IMR-90 (cell line): ENCODE measurements around the gene PAN3. TPM values are rescaled to one million over a fixed set of nuclear protein-coding genes. Genes with fewer than 3 reads are reported as not detected.

Source experiments
- ATAC-seq: fragments of 200-7000 bp; cut with Tn5 transposase; 2 replicates; pipeline ENCODE4 v1.9.1; 2020; ENCODE audit warnings: low read depth, mild to moderate bottlenecking, moderate library complexity
- BruUV-seq: library from RNA; stranded (reverse); fragments of 400-500 nt; replicated peaks from 2 replicates; lab custom pipeline; 2021; lab: Mats Ljungman, UMichigan
- CTCF ChIA-PET: fragments of 300-600 bp; formaldehyde crosslinking; extraction: SDS; loops from one replicate; lab custom pipeline; 2021; ENCODE audit warnings: antibody characterized with exemption; lab: Yijun Ruan, JAX
- POLR2A ChIA-PET: fragments of 300-600 bp; sonication (Branson Sonifier 250); formaldehyde crosslinking; loops from one replicate; lab custom pipeline; 2022; ENCODE audit warnings: antibody characterized with exemption; ENCODE audit not compliant: unreplicated experiment; lab: Charles Lee
- DNase-seq: peaks from one replicate; pipeline ENCODE4 v3.0.0; 2013
- H2AFZ ChIP-seq: replicated peaks from 2 replicates; pipeline ENCODE3; 2013; ENCODE audit warnings: low read length, mild to moderate bottlenecking; ENCODE audit not compliant: poor library complexity
- H2AK5ac ChIP-seq: 2 replicates; pipeline ENCODE4 v1.6.1; 2013; ENCODE audit warnings: low read depth, low read length, inconsistent platforms
- H2AK9ac ChIP-seq: replicated peaks from 2 replicates; pipeline ENCODE3; 2013; ENCODE audit warnings: mild to moderate bottlenecking, low read depth, low read length, moderate library complexity; ENCODE audit not compliant: poor library complexity
- H2BK120ac ChIP-seq: 2 replicates; pipeline ENCODE4 v1.6.1; 2013; ENCODE audit warnings: low read depth, low read length, inconsistent platforms
- H2BK15ac ChIP-seq: 3 replicates; pipeline ENCODE4 v1.6.1; 2013; ENCODE audit warnings: low read depth, low read length, inconsistent platforms
- H2BK20ac ChIP-seq: 2 replicates; pipeline ENCODE4 v1.6.1; 2013; ENCODE audit warnings: low read depth, mild to moderate bottlenecking, inconsistent platforms, low read length, moderate library complexity
- H2BK5ac ChIP-seq: 2 replicates; pipeline ENCODE4 v1.6.1; 2013; ENCODE audit warnings: mild to moderate bottlenecking, low read depth, low read length, inconsistent platforms; ENCODE audit not compliant: poor library complexity, severe bottlenecking
- H3K14ac ChIP-seq: replicated peaks from 2 replicates; pipeline ENCODE4 v1.6.1; 2013; ENCODE audit warnings: low read depth, low read length, inconsistent platforms
- H3K18ac ChIP-seq: 2 replicates; pipeline ENCODE4 v1.6.1; 2013; ENCODE audit warnings: low read depth, low read length, control low read depth
- H3K23ac ChIP-seq: 2 replicates; pipeline ENCODE4 v1.6.1; 2013; ENCODE audit warnings: low read depth, low read length, inconsistent platforms
- H3K27ac ChIP-seq: 2 replicates; pipeline ENCODE4 v1.5.1; 2013; ENCODE audit warnings: mild to moderate bottlenecking, control low read depth, low read length; ENCODE audit not compliant: insufficient read depth
- H3K27me3 ChIP-seq: 2 replicates; pipeline ENCODE4 v1.6.1; 2013; ENCODE audit warnings: low read length; ENCODE audit not compliant: control insufficient read depth, insufficient read depth
- H3K36me3 ChIP-seq: 2 replicates; pipeline ENCODE4 v1.6.1; 2013; ENCODE audit warnings: low read length, mixed read lengths; ENCODE audit not compliant: control insufficient read depth, insufficient read depth
- H3K4ac ChIP-seq: 2 replicates; pipeline ENCODE4 v1.6.1; 2013; ENCODE audit warnings: low read depth, low read length, inconsistent platforms
- H3K4me1 ChIP-seq: 2 replicates; pipeline ENCODE4 v1.6.1; 2013; ENCODE audit warnings: low read length, mixed read lengths; ENCODE audit not compliant: control insufficient read depth, insufficient read depth
- H3K4me2 ChIP-seq: 2 replicates; pipeline ENCODE4 v1.6.1; 2013; ENCODE audit warnings: low read depth, mild to moderate bottlenecking, control low read depth, low read length, moderate library complexity
- H3K4me3 ChIP-seq: 2 replicates; pipeline ENCODE4 v1.5.1; 2013; ENCODE audit warnings: low read depth, mild to moderate bottlenecking, control low read depth, low read length, moderate library complexity; ENCODE audit not compliant: insufficient read depth
- H3K56ac ChIP-seq: 2 replicates; pipeline ENCODE4 v1.6.1; 2013; ENCODE audit warnings: low read length, inconsistent platforms; ENCODE audit not compliant: insufficient read depth; ENCODE audit errors: extremely low read depth
- H3K79me1 ChIP-seq, 2 experiments: 2 replicates each; pipeline ENCODE4 v1.6.1; 2013; ENCODE audit warnings: low read length in 2 of 2, inconsistent platforms in 1 of 2, low read depth in 1 of 2
- H3K9ac ChIP-seq: 2 replicates; pipeline ENCODE4 v1.6.1; 2013; ENCODE audit warnings: low read depth, low read length, control low read depth
- H3K9me1 ChIP-seq: 2 replicates; pipeline ENCODE4 v1.6.1; 2013; ENCODE audit warnings: low read length, inconsistent platforms; ENCODE audit not compliant: insufficient read depth
- H3K9me3 ChIP-seq: 2 replicates; pipeline ENCODE4 v1.6.1; 2013; ENCODE audit warnings: low read length; ENCODE audit not compliant: control insufficient read depth, insufficient read depth
- H4K20me1 ChIP-seq: 2 replicates; pipeline ENCODE4 v1.6.1; 2013; ENCODE audit warnings: low read length, inconsistent platforms; ENCODE audit not compliant: insufficient read depth
- H4K5ac ChIP-seq: 2 replicates; pipeline ENCODE4 v1.6.1; 2013; ENCODE audit warnings: mild to moderate bottlenecking, low read depth, low read length, control low read depth
- H4K8ac ChIP-seq, 2 experiments: 2 replicates each; pipeline ENCODE4 v1.6.1; 2013; ENCODE audit warnings: low read depth in 2 of 2, low read length in 2 of 2, control low read depth in 1 of 2, inconsistent platforms in 1 of 2
- H4K91ac ChIP-seq: 2 replicates; pipeline ENCODE4 v1.6.1; 2013; ENCODE audit warnings: low read depth, low read length, inconsistent platforms; ENCODE audit not compliant: insufficient read depth
- SMC3 ChIP-seq: fragments of 150-350 bp; IDR thresholded peaks from 2 replicates; pipeline ENCODE4 v1.6.1; 2016; ENCODE audit warnings: low read depth, mild to moderate bottlenecking, antibody characterized with exemption, low read length, moderate library complexity
- WGBS, 2 experiments: methylation state at CpG; one replicate each; pipeline versions ENCODE4 v1.1.5 to v1.1.7; 2013; ENCODE audit warnings: missing lambda C conversion rate in 2 of 2; ENCODE audit not compliant: insufficient read length in 1 of 2; ENCODE audit errors: extremely low coverage in 2 of 2; 5-methylcytosine and 5-hydroxymethylcytosine counted together
- dilution Hi-C: fragments of 300-500 bp; cut with HindIII; formaldehyde crosslinking; loops from one replicate; pipeline ENCODE4 v1.14.3; 2018; ENCODE audit warnings: low sequenced_read_pairs; ENCODE audit not compliant: unreplicated experiment
- in situ Hi-C: fragments of 300-500 bp; cut with MboI; formaldehyde crosslinking; loops from 3 replicates; pipeline ENCODE4 v1.14.3; 2019; ENCODE audit warnings: low sequenced_read_pairs, inconsistent platforms, mixed read lengths
- intact Hi-C: fragments of 100-400 bp; cut with micrococcal nuclease; formaldehyde crosslinking; loops from 2 replicates; pipeline ENCODE4 v1.10.0; 2022
- polyA plus RNA-seq, 3 experiments: library from polyadenylated mRNA; depleted of rRNA; stranded (reverse); fragments of >200 nt; gene quantifications; 2 replicates each; pipeline ENCODE4 v1.2.3, GENCODE V29; 2012; ENCODE audit warnings: low replicate concordance in 1 of 3
- total RNA-seq: library from RNA; depleted of rRNA; stranded (reverse); fragments of >200 nt; gene quantifications from 2 replicates; pipeline ENCODE4 v1.2.3, GENCODE V29; 2012

Gene PAN3
- total and polyA plus RNA-seq, 2 of the 4 experiments (the other 2 are of a cell fraction) = 6.6 to 15.1 TPM

- no peak overlapping the region for H3K56ac ChIP-seq
- no peak overlapping the region for H2AK5ac ChIP-seq
- H4K8ac ChIP-seq = no peak overlapping the region
- intact Hi-C loops = no loop called here
- H4K91ac ChIP-seq = no peak overlapping the region
- ATAC-seq (peak; percentile 71), DNase-seq (peak; percentile 79)
- no peak overlapping the region for H2BK5ac ChIP-seq
- ChIA-PET POLR2A (no interaction called here), CTCF (no interaction called here)
- no peaks in the 10 kb centered on the region for H3K9me3 ChIP-seq
- dilution Hi-C loops = no loop called here
- in situ Hi-C loops = no loop called here
- no peaks in the 10 kb centered on the region for H3K27me3 ChIP-seq
- peaks cover 8 to 20% of the 10 kb centered on the region in 2 experiments; a peak in 3 of 4 replicates for H3K79me1 ChIP-seq
- 0 out of 2 replicates have a peak, but pooled peaks cover 1% of the 10 kb centered on the region for H3K36me3 ChIP-seq
- H3K27ac ChIP-seq = no peak overlapping the region
- H3K4me2 ChIP-seq = no peak overlapping the region
- no peak overlapping the region for H3K4ac ChIP-seq
- no peak overlapping the region for H2BK20ac ChIP-seq
- no CpG with 5 or more reads among the region's 2 CpGs for WGBS, 2 experiments
- no peaks in the 10 kb centered on the region for H3K9me1 ChIP-seq
- no peak overlapping the region for H4K5ac ChIP-seq
- no TSS peak for BruUV-seq
- no peak overlapping the region for H2AK9ac ChIP-seq
- no peak overlapping the region for H2BK120ac ChIP-seq
- no peaks in the 10 kb centered on the region for H3K4me1 ChIP-seq
- no peak overlapping the region for H3K4me3 ChIP-seq
- H3K23ac ChIP-seq = no peak overlapping the region
- no peak overlapping the region for H2BK15ac ChIP-seq
- H3K9ac ChIP-seq = no peak overlapping the region
- no peak overlapping the region for H3K14ac ChIP-seq
- no peak overlapping the region for H2AFZ ChIP-seq
- H3K18ac ChIP-seq = no peak overlapping the region
- H4K20me1 ChIP-seq = no peaks in the 10 kb centered on the region
- no peak for TF ChIP-seq SMC3
Observed at GRCh38 chr13:28181413-28181812, 43.1 kb downstream of the PAN3 start.
